Kidney epithelial cell (primary cell): ENCODE measurements around the gene GAL3ST2. TPM values are rescaled to one million over a fixed set of nuclear protein-coding genes. Genes with fewer than 3 reads are reported as not detected.

Experiments
- DNase-seq: peaks from one replicate; pipeline ENCODE4 v3.0.0-alpha.2; 2010; ENCODE audit warnings: low read depth
- H3K27me3 ChIP-seq: 2 replicates; pipeline ENCODE4 v1.6.0; 2011; ENCODE audit warnings: low read length; ENCODE audit not compliant: control insufficient read depth, insufficient read depth
- H3K36me3 ChIP-seq: 2 replicates; pipeline ENCODE4 v1.5.1; 2011; ENCODE audit warnings: low read length; ENCODE audit not compliant: control insufficient read depth, insufficient read depth
- H3K4me3 ChIP-seq: 2 replicates; pipeline ENCODE4 v1.5.1; 2011; ENCODE audit warnings: low read depth, mild to moderate bottlenecking, control low read depth, low read length
- CTCF ChIP-seq: IDR thresholded peaks from 2 replicates; pipeline ENCODE4 v1.5.1; 2011; ENCODE audit warnings: mild to moderate bottlenecking, moderate library complexity, low read length, control low read depth, inconsistent platforms; ENCODE audit not compliant: insufficient read depth, poor library complexity, severe bottlenecking
- total RNA-seq: library from RNA; depleted of rRNA; stranded (reverse); fragments of >200 nt; gene quantifications from 2 replicates; pipeline ENCODE4 v1.2.3, GENCODE V29; 2015

Gene GAL3ST2
- total RNA-seq, 1 donor from 2014 or later: not detected

- no peak for DNase-seq
- Histone ChIP-seq H3K27me3 (peaks cover 12% of the 10 kb centered on the region), H3K36me3 (no peaks in the 10 kb centered on the region), H3K4me3 (no peak overlapping the region)
- TF ChIP-seq CTCF: no peak
Observed at GRCh38 chr2:241808051-241808720, 31.6 kb downstream of the GAL3ST2 start.

- DNase-seq: no peak
- TF ChIP-seq CTCF: no peak
- no peaks in the 10 kb centered on the region for H3K36me3 ChIP-seq
- no peak within 1 kb of the TSS for H3K4me3 ChIP-seq
- H3K27me3 ChIP-seq: peaks cover 9% of the 10 kb centered on the region
Observed at GRCh38 chr2:241808721-241809382, 32.2 kb downstream of the GAL3ST2 start, which contains the start of gene NEU4. TSS of gene NEU4 (plus strand) at chr2:241809193. CDS start at chr2:241814485, 5,292 bp downstream.

DNA sequence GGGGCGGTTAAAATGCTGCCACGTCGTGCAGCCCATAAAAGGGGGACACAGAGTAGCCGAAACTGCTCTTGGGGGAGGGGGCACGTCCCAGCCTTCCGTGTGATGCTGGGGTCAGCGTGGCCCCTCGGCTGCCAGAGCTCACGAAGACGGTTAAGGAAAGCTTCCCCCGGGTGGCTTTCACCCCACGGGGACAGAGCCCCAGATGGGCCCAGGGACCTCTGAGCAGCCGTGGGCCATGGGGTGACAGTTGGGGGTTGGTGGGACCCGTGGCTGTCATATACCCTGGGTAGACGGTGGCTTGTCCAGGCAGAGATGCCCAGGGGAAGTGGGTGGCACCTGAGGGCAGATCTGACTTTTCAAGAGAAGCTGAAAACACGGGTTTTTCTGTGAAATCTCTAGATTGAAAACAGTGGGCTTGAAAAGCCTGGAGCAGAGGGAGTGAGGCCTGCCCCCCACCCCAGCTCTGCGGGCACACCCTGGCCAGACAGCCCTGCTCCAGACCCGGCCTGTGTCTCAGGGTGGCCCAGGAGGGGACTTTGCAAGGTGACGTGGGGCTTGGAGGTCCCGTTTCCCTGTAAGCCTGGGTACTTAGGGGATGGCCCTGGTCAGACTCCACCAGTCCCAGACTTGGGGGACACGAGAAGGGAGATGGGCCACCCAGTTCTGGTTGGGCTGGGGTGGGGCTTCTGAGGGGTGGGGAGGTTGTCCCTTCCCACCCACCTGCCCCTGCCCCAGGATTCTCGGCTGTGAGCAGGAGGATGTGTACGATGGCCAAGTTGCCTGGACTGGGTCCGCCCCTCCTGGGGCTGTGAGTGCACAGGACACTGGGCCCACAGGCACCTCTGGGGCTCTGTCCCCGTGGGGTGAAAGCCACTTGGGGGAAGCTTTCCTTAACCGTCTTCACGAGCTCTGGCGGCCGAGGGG, 33.0 kb downstream of the GAL3ST2 start:
- no peak for DNase-seq
- Histone ChIP-seq H3K36me3 (no peaks in the 10 kb centered on the region), H3K4me3 (no peak overlapping the region), H3K27me3 (peaks cover 11% of the 10 kb centered on the region)
- no peak for TF ChIP-seq CTCF

DNA sequence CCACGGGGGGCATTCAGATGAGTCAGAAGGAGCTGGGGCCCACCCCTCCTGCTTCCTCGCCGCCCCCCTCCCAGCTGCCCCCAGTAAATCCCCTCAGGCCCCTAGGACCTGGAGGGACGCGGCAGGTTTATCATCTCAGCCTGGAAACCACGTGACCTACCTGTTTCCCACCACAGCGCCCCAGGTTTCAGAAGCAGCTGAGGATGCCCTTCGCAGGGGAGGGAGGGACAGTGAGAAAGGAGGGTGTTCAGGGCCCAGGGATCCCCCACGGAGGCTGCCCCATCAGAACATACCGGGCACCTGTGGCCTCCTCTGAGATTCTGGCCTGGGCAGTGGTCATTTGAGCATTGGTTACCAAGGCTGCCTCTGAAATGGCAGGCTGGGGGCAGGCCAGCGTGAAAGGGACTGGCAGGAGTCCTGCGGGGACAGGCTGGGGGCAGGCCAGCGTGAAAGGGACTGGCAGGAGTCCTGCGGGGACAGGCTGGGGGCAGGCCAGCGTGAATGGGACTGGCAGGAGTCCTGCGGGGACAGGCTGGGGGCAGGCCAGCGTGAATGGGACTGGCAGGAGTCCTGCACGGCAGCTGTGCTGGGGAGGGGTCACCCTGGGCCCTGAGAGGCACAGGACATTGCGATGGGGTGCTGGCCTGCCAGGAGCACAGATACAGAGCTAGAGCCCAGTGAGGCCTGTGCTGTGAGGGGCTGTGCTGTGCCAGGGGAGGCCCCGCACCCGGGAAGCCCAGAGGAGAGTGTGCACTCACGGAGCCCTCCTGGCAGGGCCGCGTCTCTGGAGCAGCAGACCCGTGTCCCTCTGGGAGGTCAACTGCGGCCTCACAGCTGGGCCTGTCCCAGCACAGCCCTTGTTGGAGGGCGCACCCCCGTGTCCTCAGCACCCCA, 33.9 kb downstream of the GAL3ST2 start:
- Histone ChIP-seq H3K4me3 (no peak overlapping the region), H3K27me3 (peaks cover 20% of the 10 kb centered on the region), H3K36me3 (no peaks in the 10 kb centered on the region)
- no peak for TF ChIP-seq CTCF
- DNase-seq: no peak

- Histone ChIP-seq H3K36me3 (no peaks in the 10 kb centered on the region), H3K27me3 (peaks cover 21% of the 10 kb centered on the region), H3K4me3 (no peak overlapping the region)
- TF ChIP-seq CTCF: no peak
- no peak for DNase-seq
Observed at GRCh38 chr2:241811201-241811951, 34.8 kb downstream of the GAL3ST2 start.
